Esophagus mucosa (tissue), 1 donor: ENCODE results near the gene PPP1R2C. TPM values are rescaled to one million over a fixed set of nuclear protein-coding genes. Genes with fewer than 3 reads are reported as not detected.

Experiments
- ATAC-seq: fragments of 200-7000 bp; cut with Tn5 transposase; one replicate; pipeline ENCODE4 v1.9.1; 2020
- total RNA-seq: library from RNA; stranded (reverse); gene quantifications from one replicate; pipeline ENCODE4 v1.2.4, GENCODE V29; 2023
- donor health status: DM: yes; HTN: yes; CAD: no.

Gene PPP1R2C
- total RNA-seq, result not detected

- no peak for ATAC-seq
Observed at GRCh38 chrX:42778096-42778495, at the start of gene PPP1R2C. PPP1R2C (minus strand) TSS chrX:42778163; CDS start chrX:42778079, 84 bp downstream.

- no peak for ATAC-seq
Observed at GRCh38 chrX:42825201-42825600, 47.2 kb upstream of the PPP1R2C start.

GRCh38 chrX:42824541-42824940 lies 46.6 kb upstream of the PPP1R2C start:
- ATAC-seq, result no peak

- no peak for ATAC-seq
Observed at GRCh38 chrX:42823443-42823842, 45.5 kb upstream of the PPP1R2C start.

- no peak for ATAC-seq
Observed at GRCh38 chrX:42821803-42822443, 44.0 kb upstream of the PPP1R2C start.

- no peak for ATAC-seq
Observed at GRCh38 chrX:42818151-42818921, 40.4 kb upstream of the PPP1R2C start.

GRCh38 chrX:42809569-42809968 lies 31.6 kb upstream of the PPP1R2C start:
- ATAC-seq, result no peak

- ATAC-seq, result no peak
Observed at GRCh38 chrX:42807393-42807792, 29.4 kb upstream of the PPP1R2C start.

GRCh38 chrX:42804524-42804923 lies 26.6 kb upstream of the PPP1R2C start:
- ATAC-seq, result no peak

GRCh38 chrX:42803320-42803719 lies 25.4 kb upstream of the PPP1R2C start:
- ATAC-seq, result no peak

GRCh38 chrX:42797651-42798269 lies 19.8 kb upstream of the PPP1R2C start:
- peak; percentile 22 for ATAC-seq

- no peak for ATAC-seq
Observed at GRCh38 chrX:42783451-42783850, 5.5 kb upstream of the PPP1R2C start.

GRCh38 chrX:42776195-42776594 lies 1.8 kb downstream of the PPP1R2C start:
- ATAC-seq, result no peak

- no peak for ATAC-seq
Observed at GRCh38 chrX:42772874-42773273, 5.1 kb downstream of the PPP1R2C start.

GRCh38 chrX:42771506-42772335 lies 6.2 kb downstream of the PPP1R2C start:
- ATAC-seq, result no peak

- ATAC-seq, result no peak
Observed at GRCh38 chrX:42770566-42770965, 7.4 kb downstream of the PPP1R2C start.

GRCh38 chrX:42759881-42760280 lies 18.1 kb downstream of the PPP1R2C start:
- no peak for ATAC-seq

GRCh38 chrX:42755815-42756214 lies 22.1 kb downstream of the PPP1R2C start:
- ATAC-seq, result peak; percentile 50

- ATAC-seq, result no peak
Observed at GRCh38 chrX:42754603-42755002, 23.4 kb downstream of the PPP1R2C start.

- ATAC-seq, result no peak
Observed at GRCh38 chrX:42754115-42754514, 23.8 kb downstream of the PPP1R2C start.

- no peak for ATAC-seq
Observed at GRCh38 chrX:42752730-42753129, 25.2 kb downstream of the PPP1R2C start.

GRCh38 chrX:42751573-42751972 lies 26.4 kb downstream of the PPP1R2C start:
- ATAC-seq, result no peak
